HepG2 (cell line): ENCODE measurements around the gene ONECUT1. TPM values are rescaled to one million over a fixed set of nuclear protein-coding genes. Genes with fewer than 3 reads are reported as not detected.

Source experiments
- CHD2 ChIP-seq: IDR thresholded peaks from 2 replicates; pipeline ENCODE4 v1.6.1; 2011; ENCODE audit warnings: low read depth, low read length, improper control_type of control experiment
- DMTF1 ChIP-seq: sonication (generic); formaldehyde crosslinking; IDR thresholded peaks from 2 replicates; pipeline ENCODE4 v1.4.0; 2020; ENCODE audit warnings: mild to moderate bottlenecking, missing genetic modification reagents
- GATAD2A ChIP-seq: IDR thresholded peaks from 2 replicates; pipeline ENCODE4 v1.6.1; 2016
- HES4 ChIP-seq: sonication (generic); formaldehyde crosslinking; IDR thresholded peaks from 2 replicates; pipeline ENCODE4 v1.9.0; 2021; ENCODE audit warnings: mild to moderate bottlenecking, missing genetic modification reagents, borderline replicate concordance
- HNRNPK ChIP-seq: fragments of 200-400 bp; formaldehyde crosslinking; IDR thresholded peaks from 2 replicates; pipeline ENCODE4 v1.6.1; 2018; ENCODE audit warnings: low read length, low read depth, moderate library complexity, mild to moderate bottlenecking; ENCODE audit not compliant: poor library complexity, severe bottlenecking
- MATR3 ChIP-seq: sonication (generic); formaldehyde crosslinking; IDR thresholded peaks from 2 replicates; pipeline ENCODE4 v1.4.0; 2020; ENCODE audit warnings: missing genetic modification reagents
- POLR2AphosphoS2 ChIP-seq: IDR thresholded peaks from 2 replicates; pipeline ENCODE4 v1.6.1; 2011; ENCODE audit warnings: low read depth, low read length, improper control_type of control experiment
- RBM39 ChIP-seq: fragments of 200-400 bp; formaldehyde crosslinking; IDR thresholded peaks from one replicate; pipeline ENCODE4 v1.6.1; 2018; ENCODE audit warnings: antibody characterized with exemption, mild to moderate bottlenecking, low read depth, low read length; ENCODE audit not compliant: poor library complexity, severe bottlenecking
- THAP11 ChIP-seq: IDR thresholded peaks from 2 replicates; pipeline ENCODE4 v1.6.1; 2016; ENCODE audit warnings: missing biosample characterization, missing genetic modification reagents
- ZNF292 ChIP-seq: sonication (generic); formaldehyde crosslinking; IDR thresholded peaks from 2 replicates; pipeline ENCODE4 v1.8.1; 2022; ENCODE audit warnings: mild to moderate bottlenecking, low read depth, missing genetic modification reagents, borderline replicate concordance
- ZNF343 ChIP-seq: sonication (generic); formaldehyde crosslinking; IDR thresholded peaks from 2 replicates; pipeline ENCODE4 v1.4.0; 2020; ENCODE audit warnings: mild to moderate bottlenecking, missing genetic modification reagents
- ZNF605 ChIP-seq: sonication (generic); formaldehyde crosslinking; IDR thresholded peaks from 2 replicates; pipeline ENCODE4 v1.8.0; 2022; ENCODE audit warnings: mild to moderate bottlenecking, missing genetic modification reagents
- ZSCAN12 ChIP-seq: sonication (generic); formaldehyde crosslinking; IDR thresholded peaks from 2 replicates; pipeline ENCODE4 v1.9.0; 2021; ENCODE audit warnings: mild to moderate bottlenecking, missing genetic modification reagents
- polyA plus RNA-seq, 8 experiments: library from polyadenylated mRNA; depleted of rRNA in 3 of 8; stranded (reverse) in 7 of 8; unstranded in 1 of 8; fragments of >200 nt; fragmentation: Illumina TruSeq in 4 of 8; extraction: Trizol in 4 of 8; gene quantifications; 2 replicates each; pipeline versions ENCODE4 v1.2.1 to v1.2.3, GENCODE V29; 2011 to 2016; ENCODE audit warnings: low read depth in 4 of 8, missing spikeins in 1 of 8, mixed read lengths in 1 of 8; ENCODE audit not compliant: insufficient read depth in 1 of 8
- total RNA-seq, 5 experiments: library from RNA; depleted of rRNA; stranded (reverse); fragments of >200 nt; fragmentation: Illumina TruSeq; extraction: Trizol; gene quantifications; 2 replicates each; pipeline ENCODE4 v1.2.3, GENCODE V29; 2016; ENCODE audit warnings: low read depth in 1 of 5
- TF ChIP-seq, protein P1 (sequence below): sonication (generic); formaldehyde crosslinking; IDR thresholded peaks from 2 replicates; pipeline ENCODE4 v1.4.0; 2020; ENCODE audit warnings: missing genetic modification reagents, borderline replicate concordance
- TF ChIP-seq, protein P2 (sequence below): sonication (generic); formaldehyde crosslinking; IDR thresholded peaks from 2 replicates; pipeline ENCODE4 v1.5.0; 2020; ENCODE audit warnings: mild to moderate bottlenecking, missing genetic modification reagents
- TF ChIP-seq, protein P3 (sequence below): IDR thresholded peaks from 2 replicates; pipeline ENCODE4 v1.6.1; 2012; ENCODE audit warnings: low read length, improper control_type of control experiment
- TF ChIP-seq, protein P4 (sequence below): sonication (generic); formaldehyde crosslinking; IDR thresholded peaks from 2 replicates; pipeline ENCODE4 v1.4.0; 2020; ENCODE audit warnings: missing genetic modification reagents, low read depth, mild to moderate bottlenecking, borderline replicate concordance

Gene ONECUT1
- total and polyA plus RNA-seq, 2 of the 13 experiments (the other 11 are each of a cell fraction or from before 2014, with no cell fraction given): 3.5 to 9.1 TPM

DNA sequence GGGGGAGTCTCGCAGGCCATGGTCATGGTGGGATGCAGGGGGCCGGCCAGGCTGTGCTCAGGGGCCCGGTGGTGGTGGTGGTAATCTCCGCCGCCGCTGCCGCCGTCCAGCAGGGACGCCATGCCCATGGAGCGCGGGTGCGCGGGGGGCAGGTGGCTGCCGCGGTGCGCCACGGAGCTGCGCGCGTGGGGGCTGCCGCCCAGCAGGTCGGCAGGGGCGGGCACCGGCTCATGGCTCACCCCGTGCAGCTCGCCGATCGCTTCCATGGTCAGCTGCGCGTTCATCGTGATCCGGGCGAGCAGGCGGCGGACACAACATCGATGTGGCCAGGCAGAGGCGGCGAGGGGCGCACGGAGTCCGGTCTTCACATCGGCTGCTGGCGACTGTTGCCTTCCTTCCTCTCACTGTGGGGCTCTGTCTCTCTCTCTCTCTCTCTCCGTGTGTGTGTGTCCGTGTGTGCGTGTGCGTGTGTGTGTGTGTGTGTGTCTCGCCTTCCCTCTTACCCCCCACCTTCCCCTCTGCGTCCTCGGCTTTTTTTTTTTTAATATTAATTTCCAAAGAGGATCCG is 451 bp downstream of the ONECUT1 start (continued):
- TF ChIP-seq, protein P1, sequence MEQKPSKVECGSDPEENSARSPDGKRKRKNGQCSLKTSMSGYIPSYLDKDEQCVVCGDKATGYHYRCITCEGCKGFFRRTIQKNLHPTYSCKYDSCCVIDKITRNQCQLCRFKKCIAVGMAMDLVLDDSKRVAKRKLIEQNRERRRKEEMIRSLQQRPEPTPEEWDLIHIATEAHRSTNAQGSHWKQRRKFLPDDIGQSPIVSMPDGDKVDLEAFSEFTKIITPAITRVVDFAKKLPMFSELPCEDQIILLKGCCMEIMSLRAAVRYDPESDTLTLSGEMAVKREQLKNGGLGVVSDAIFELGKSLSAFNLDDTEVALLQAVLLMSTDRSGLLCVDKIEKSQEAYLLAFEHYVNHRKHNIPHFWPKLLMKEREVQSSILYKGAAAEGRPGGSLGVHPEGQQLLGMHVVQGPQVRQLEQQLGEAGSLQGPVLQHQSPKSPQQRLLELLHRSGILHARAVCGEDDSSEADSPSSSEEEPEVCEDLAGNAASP: no peak
- TF ChIP-seq RBM39: no peak
- no peak for TF ChIP-seq GATAD2A (CRISPR knock-in tag)
- TF ChIP-seq CHD2: no peak
- 0 out of 2 replicates have a peak, but pooled peaks have one; percentile 47 for TF ChIP-seq MATR3 (CRISPR knock-in tag)
- TF ChIP-seq, protein P2, sequence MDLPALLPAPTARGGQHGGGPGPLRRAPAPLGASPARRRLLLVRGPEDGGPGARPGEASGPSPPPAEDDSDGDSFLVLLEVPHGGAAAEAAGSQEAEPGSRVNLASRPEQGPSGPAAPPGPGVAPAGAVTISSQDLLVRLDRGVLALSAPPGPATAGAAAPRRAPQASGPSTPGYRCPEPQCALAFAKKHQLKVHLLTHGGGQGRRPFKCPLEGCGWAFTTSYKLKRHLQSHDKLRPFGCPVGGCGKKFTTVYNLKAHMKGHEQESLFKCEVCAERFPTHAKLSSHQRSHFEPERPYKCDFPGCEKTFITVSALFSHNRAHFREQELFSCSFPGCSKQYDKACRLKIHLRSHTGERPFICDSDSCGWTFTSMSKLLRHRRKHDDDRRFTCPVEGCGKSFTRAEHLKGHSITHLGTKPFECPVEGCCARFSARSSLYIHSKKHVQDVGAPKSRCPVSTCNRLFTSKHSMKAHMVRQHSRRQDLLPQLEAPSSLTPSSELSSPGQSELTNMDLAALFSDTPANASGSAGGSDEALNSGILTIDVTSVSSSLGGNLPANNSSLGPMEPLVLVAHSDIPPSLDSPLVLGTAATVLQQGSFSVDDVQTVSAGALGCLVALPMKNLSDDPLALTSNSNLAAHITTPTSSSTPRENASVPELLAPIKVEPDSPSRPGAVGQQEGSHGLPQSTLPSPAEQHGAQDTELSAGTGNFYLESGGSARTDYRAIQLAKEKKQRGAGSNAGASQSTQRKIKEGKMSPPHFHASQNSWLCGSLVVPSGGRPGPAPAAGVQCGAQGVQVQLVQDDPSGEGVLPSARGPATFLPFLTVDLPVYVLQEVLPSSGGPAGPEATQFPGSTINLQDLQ (CRISPR knock-in tag): peak; percentile 48; the same call in 1 of the 2 replicates
- no peak for TF ChIP-seq POLR2AphosphoS2
- TF ChIP-seq ZNF343: no peak
- no peak for TF ChIP-seq ZNF292
- no peak for TF ChIP-seq ZNF605 (CRISPR knock-in tag)
- TF ChIP-seq, protein P3, sequence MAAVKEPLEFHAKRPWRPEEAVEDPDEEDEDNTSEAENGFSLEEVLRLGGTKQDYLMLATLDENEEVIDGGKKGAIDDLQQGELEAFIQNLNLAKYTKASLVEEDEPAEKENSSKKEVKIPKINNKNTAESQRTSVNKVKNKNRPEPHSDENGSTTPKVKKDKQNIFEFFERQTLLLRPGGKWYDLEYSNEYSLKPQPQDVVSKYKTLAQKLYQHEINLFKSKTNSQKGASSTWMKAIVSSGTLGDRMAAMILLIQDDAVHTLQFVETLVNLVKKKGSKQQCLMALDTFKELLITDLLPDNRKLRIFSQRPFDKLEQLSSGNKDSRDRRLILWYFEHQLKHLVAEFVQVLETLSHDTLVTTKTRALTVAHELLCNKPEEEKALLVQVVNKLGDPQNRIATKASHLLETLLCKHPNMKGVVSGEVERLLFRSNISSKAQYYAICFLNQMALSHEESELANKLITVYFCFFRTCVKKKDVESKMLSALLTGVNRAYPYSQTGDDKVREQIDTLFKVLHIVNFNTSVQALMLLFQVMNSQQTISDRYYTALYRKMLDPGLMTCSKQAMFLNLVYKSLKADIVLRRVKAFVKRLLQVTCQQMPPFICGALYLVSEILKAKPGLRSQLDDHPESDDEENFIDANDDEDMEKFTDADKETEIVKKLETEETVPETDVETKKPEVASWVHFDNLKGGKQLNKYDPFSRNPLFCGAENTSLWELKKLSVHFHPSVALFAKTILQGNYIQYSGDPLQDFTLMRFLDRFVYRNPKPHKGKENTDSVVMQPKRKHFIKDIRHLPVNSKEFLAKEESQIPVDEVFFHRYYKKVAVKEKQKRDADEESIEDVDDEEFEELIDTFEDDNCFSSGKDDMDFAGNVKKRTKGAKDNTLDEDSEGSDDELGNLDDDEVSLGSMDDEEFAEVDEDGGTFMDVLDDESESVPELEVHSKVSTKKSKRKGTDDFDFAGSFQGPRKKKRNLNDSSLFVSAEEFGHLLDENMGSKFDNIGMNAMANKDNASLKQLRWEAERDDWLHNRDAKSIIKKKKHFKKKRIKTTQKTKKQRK: no peak
- TF ChIP-seq, protein P4, sequence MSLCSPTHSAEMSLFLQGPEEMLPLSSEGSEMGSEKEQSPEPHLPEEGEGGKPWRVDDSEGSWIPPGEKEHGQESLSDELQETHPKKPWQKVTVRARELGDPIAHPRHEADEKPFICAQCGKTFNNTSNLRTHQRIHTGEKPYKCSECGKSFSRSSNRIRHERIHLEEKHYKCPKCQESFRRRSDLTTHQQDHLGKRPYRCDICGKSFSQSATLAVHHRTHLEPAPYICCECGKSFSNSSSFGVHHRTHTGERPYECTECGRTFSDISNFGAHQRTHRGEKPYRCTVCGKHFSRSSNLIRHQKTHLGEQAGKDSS: 0 out of 2 replicates have a peak, but pooled peaks have one; percentile 11
- no peak for TF ChIP-seq ZSCAN12 (CRISPR knock-in tag)
- TF ChIP-seq HES4 (CRISPR knock-in tag): 0 out of 2 replicates have a peak, but pooled peaks have one; percentile 8
- no peak for TF ChIP-seq THAP11 (CRISPR knock-in tag)
- no peak for TF ChIP-seq HNRNPK
- no peak for TF ChIP-seq DMTF1 (CRISPR knock-in tag)
